Neural cell (in vitro differentiated cells): Measurements from ENCODE around the gene ANAPC1. TPM values are rescaled to one million over a fixed set of nuclear protein-coding genes. Genes with fewer than 3 reads are reported as not detected.

Experiments
- H2AFZ ChIP-seq: fragments of 200-600, 300-800 bp; sonication (generic), shearing (Covaris generic); 2 replicates; pipeline ENCODE4 v1.6.0; 2014; ENCODE audit warnings: low read depth, mild to moderate bottlenecking, antibody characterized with exemption, low read length, moderate library complexity
- H3F3A ChIP-seq: fragments of 200-600 bp; shearing (Covaris generic); 2 replicates; pipeline ENCODE4 v1.6.1; 2016; ENCODE audit warnings: mild to moderate bottlenecking, moderate library complexity, mixed read lengths, antibody characterized with exemption, low read length; ENCODE audit not compliant: insufficient read depth, poor library complexity, severe bottlenecking
- H3K27ac ChIP-seq: fragments of 200-600, 300-800 bp; sonication (generic), shearing (Covaris generic); 2 replicates; pipeline ENCODE4 v1.5.1; 2014; ENCODE audit warnings: mild to moderate bottlenecking, low read length, moderate library complexity
- H3K27me3 ChIP-seq: fragments of 300-800, 200-600 bp; sonication (generic), shearing (Covaris generic); 2 replicates; pipeline ENCODE4 v1.6.0; 2014; ENCODE audit warnings: mild to moderate bottlenecking, low read depth, low read length, moderate library complexity; ENCODE audit not compliant: insufficient read depth
- H3K36me3 ChIP-seq: fragments of 300-800, 200-600 bp; sonication (generic), shearing (Covaris generic); 2 replicates; pipeline ENCODE4 v1.5.1; 2014; ENCODE audit warnings: mild to moderate bottlenecking, antibody characterized with exemption, low read length, moderate library complexity; ENCODE audit not compliant: insufficient read depth
- H3K4me2 ChIP-seq: fragments of 300-800, 200-600 bp; sonication (generic), shearing (Covaris generic); 2 replicates; pipeline ENCODE4 v1.6.0; 2014; ENCODE audit warnings: mild to moderate bottlenecking, low read length
- H3K4me3 ChIP-seq: fragments of 300-800, 200-600 bp; sonication (generic), shearing (Covaris generic); 2 replicates; pipeline ENCODE4 v1.5.1; 2014; ENCODE audit warnings: mild to moderate bottlenecking, low read length, moderate library complexity
- H3K79me2 ChIP-seq: fragments of 200-600 bp; shearing (Covaris generic); replicated peaks from 2 replicates; pipeline ENCODE4 v1.6.0; 2014; ENCODE audit warnings: mild to moderate bottlenecking, low read length, moderate library complexity; ENCODE audit not compliant: insufficient read depth
- H3K9ac ChIP-seq: fragments of 300-800, 200-600 bp; sonication (generic), shearing (Covaris generic); 2 replicates; pipeline ENCODE4 v1.6.1; 2016; ENCODE audit warnings: mild to moderate bottlenecking, low read length, mixed read lengths
- H3K9me2 ChIP-seq: fragments of 200-600 bp; shearing (Covaris generic); 2 replicates; pipeline ENCODE4 v1.6.1; 2016; ENCODE audit warnings: mild to moderate bottlenecking, low read length, mixed read lengths; ENCODE audit not compliant: insufficient read depth
- H3K9me3 ChIP-seq: fragments of 200-600, 300-800 bp; sonication (generic), shearing (Covaris generic); 2 replicates; pipeline ENCODE4 v1.6.1; 2016; ENCODE audit warnings: mild to moderate bottlenecking, mixed run types, low read length, moderate library complexity, mixed read lengths
- H4K20me1 ChIP-seq: fragments of 200-600 bp; shearing (Covaris generic); 2 replicates; pipeline ENCODE4 v1.6.1; 2016; ENCODE audit warnings: mild to moderate bottlenecking, mixed run types; ENCODE audit not compliant: insufficient read depth
- EP300 ChIP-seq: fragments of 450-650 bp; conservative IDR thresholded peaks from 2 replicates; pipeline ENCODE4 v1.6.1; 2014; ENCODE audit warnings: antibody characterized with exemption, mild to moderate bottlenecking, moderate library complexity; ENCODE audit not compliant: poor library complexity, severe bottlenecking
- EZH2 ChIP-seq: fragments of 200-600, 300-800 bp; shearing (Covaris generic), sonication (generic); IDR thresholded peaks from 2 replicates; pipeline ENCODE4 v1.6.1; 2014; ENCODE audit warnings: antibody characterized with exemption, low read length, borderline replicate concordance, mild to moderate bottlenecking; ENCODE audit not compliant: insufficient read depth, poor library complexity, severe bottlenecking
- MXI1 ChIP-seq: fragments of 450-650 bp; conservative IDR thresholded peaks from 2 replicates; pipeline ENCODE4 v1.6.1; 2014; ENCODE audit warnings: antibody characterized with exemption, mild to moderate bottlenecking; ENCODE audit not compliant: poor library complexity, severe bottlenecking
- POLR2AphosphoS5 ChIP-seq: IDR thresholded peaks from 2 replicates; pipeline ENCODE4 v1.6.1; 2012
- RAD21 ChIP-seq: fragments of 450-650 bp; conservative IDR thresholded peaks from 2 replicates; pipeline ENCODE4 v1.6.1; 2014; ENCODE audit warnings: antibody characterized with exemption, mild to moderate bottlenecking, moderate library complexity
- SMC3 ChIP-seq: fragments of 450-650 bp; conservative IDR thresholded peaks from 2 replicates; pipeline ENCODE4 v1.6.1; 2014; ENCODE audit warnings: antibody characterized with exemption, mild to moderate bottlenecking, moderate library complexity; ENCODE audit not compliant: poor library complexity
- TAF1 ChIP-seq: IDR thresholded peaks from 2 replicates; pipeline ENCODE4 v1.6.1; 2012; ENCODE audit warnings: low read depth
- polyA plus RNA-seq: library from polyadenylated mRNA; depleted of rRNA; stranded (reverse); fragments of >200 nt; gene quantifications from 2 replicates; pipeline ENCODE4 v1.2.3, GENCODE V29; 2014
- TF ChIP-seq, protein P1 (sequence below): fragments of 450-650 bp; IDR thresholded peaks from 2 replicates; pipeline ENCODE4 v1.5.1; 2014; ENCODE audit warnings: antibody characterized with exemption, mild to moderate bottlenecking, moderate library complexity; ENCODE audit not compliant: poor library complexity, severe bottlenecking
- TF ChIP-seq, protein P2 (sequence below): IDR thresholded peaks from 2 replicates; pipeline ENCODE4 v1.6.1; 2012; ENCODE audit warnings: borderline replicate concordance

ANAPC1 gene
- polyA plus RNA-seq, 1 donor from 2014 or later: 13.8 TPM

DNA sequence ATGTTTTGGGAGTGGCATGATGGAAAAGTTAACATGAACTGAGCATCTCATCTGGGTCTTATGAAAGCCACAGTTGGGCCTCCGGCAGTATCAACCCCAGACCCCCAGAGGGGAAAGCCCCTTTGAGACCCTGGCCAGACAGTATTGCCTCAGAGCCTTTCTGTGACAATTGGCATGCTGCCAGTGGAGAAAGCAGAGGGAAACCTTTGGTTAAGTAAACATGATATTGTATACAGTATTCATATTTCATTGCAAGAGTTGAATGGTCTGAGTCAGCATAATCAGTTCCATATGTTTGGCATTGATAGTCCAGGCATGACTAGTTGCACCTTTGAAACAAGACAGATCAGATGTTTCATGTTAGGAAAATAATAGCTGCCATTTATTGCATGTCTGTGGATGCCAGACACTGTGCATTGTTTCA is 34.4 kb upstream of the ANAPC1 start:
- H3F3A ChIP-seq: no peaks in the 10 kb centered on the region
- no peak overlapping the region for H3K4me3 ChIP-seq
- H4K20me1 ChIP-seq: no peaks in the 10 kb centered on the region
- H3K9me2 ChIP-seq: no peaks in the 10 kb centered on the region
- no peak overlapping the region for H3K4me2 ChIP-seq
- no peak overlapping the region for H3K27ac ChIP-seq
- H3K9me3 ChIP-seq: no peaks in the 10 kb centered on the region
- no peak overlapping the region for H2AFZ ChIP-seq
- H3K36me3 ChIP-seq: no peaks in the 10 kb centered on the region
- no peak overlapping the region for H3K9ac ChIP-seq
- no peaks in the 10 kb centered on the region for H3K27me3 ChIP-seq
- H3K79me2 ChIP-seq: no peaks in the 10 kb centered on the region
- TF ChIP-seq RAD21 (no peak), MXI1 (no peak), SMC3 (no peak), POLR2AphosphoS5 (no peak), TAF1 (no peak), EZH2 (no peak), EP300 (no peak)
- TF ChIP-seq, protein P1, sequence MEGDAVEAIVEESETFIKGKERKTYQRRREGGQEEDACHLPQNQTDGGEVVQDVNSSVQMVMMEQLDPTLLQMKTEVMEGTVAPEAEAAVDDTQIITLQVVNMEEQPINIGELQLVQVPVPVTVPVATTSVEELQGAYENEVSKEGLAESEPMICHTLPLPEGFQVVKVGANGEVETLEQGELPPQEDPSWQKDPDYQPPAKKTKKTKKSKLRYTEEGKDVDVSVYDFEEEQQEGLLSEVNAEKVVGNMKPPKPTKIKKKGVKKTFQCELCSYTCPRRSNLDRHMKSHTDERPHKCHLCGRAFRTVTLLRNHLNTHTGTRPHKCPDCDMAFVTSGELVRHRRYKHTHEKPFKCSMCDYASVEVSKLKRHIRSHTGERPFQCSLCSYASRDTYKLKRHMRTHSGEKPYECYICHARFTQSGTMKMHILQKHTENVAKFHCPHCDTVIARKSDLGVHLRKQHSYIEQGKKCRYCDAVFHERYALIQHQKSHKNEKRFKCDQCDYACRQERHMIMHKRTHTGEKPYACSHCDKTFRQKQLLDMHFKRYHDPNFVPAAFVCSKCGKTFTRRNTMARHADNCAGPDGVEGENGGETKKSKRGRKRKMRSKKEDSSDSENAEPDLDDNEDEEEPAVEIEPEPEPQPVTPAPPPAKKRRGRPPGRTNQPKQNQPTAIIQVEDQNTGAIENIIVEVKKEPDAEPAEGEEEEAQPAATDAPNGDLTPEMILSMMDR: no peak
- TF ChIP-seq, protein P2, sequence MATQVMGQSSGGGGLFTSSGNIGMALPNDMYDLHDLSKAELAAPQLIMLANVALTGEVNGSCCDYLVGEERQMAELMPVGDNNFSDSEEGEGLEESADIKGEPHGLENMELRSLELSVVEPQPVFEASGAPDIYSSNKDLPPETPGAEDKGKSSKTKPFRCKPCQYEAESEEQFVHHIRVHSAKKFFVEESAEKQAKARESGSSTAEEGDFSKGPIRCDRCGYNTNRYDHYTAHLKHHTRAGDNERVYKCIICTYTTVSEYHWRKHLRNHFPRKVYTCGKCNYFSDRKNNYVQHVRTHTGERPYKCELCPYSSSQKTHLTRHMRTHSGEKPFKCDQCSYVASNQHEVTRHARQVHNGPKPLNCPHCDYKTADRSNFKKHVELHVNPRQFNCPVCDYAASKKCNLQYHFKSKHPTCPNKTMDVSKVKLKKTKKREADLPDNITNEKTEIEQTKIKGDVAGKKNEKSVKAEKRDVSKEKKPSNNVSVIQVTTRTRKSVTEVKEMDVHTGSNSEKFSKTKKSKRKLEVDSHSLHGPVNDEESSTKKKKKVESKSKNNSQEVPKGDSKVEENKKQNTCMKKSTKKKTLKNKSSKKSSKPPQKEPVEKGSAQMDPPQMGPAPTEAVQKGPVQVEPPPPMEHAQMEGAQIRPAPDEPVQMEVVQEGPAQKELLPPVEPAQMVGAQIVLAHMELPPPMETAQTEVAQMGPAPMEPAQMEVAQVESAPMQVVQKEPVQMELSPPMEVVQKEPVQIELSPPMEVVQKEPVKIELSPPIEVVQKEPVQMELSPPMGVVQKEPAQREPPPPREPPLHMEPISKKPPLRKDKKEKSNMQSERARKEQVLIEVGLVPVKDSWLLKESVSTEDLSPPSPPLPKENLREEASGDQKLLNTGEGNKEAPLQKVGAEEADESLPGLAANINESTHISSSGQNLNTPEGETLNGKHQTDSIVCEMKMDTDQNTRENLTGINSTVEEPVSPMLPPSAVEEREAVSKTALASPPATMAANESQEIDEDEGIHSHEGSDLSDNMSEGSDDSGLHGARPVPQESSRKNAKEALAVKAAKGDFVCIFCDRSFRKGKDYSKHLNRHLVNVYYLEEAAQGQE: no peak

- Histone ChIP-seq H3K36me3 (no peaks in the 10 kb centered on the region), H3K27ac (no peak overlapping the region), H3K4me3 (no peak overlapping the region), H3K4me2 (no peak overlapping the region), H4K20me1 (no peaks in the 10 kb centered on the region), H3K27me3 (no peaks in the 10 kb centered on the region), H3K79me2 (no peaks in the 10 kb centered on the region), H3K9me2 (no peaks in the 10 kb centered on the region), H3K9me3 (no peaks in the 10 kb centered on the region), H2AFZ (no peak overlapping the region), H3F3A (no peaks in the 10 kb centered on the region), H3K9ac (no peak overlapping the region)
- TF ChIP-seq RAD21 (no peak), EP300 (no peak), MXI1 (no peak), TAF1 (no peak), POLR2AphosphoS5 (no peak), SMC3 (no peak), EZH2 (no peak)
- TF ChIP-seq, protein P1: no peak
- TF ChIP-seq, protein P2: no peak
Measured at GRCh38 chr2:111917106-111917505, 33.1 kb upstream of the ANAPC1 start.
